Adrenal gland (tissue), 5 donors: ENCODE measurements around the gene CNGB1.

Experiments
- CTCF ChIP-seq, 6 experiments: fragments of 450-650 bp in 4 of 6; fragments of 200-600 bp in 2 of 6; sonication (generic) in 1 of 6; IDR thresholded peaks; 1 replicate in 5 of 6; 2 replicates in 1 of 6; pipeline versions ENCODE4 v1.5.1 to v1.8.0; 2016 to 2021; ENCODE audit warnings: antibody characterized with exemption in 6 of 6, mild to moderate bottlenecking in 2 of 6, moderate library complexity in 1 of 6
- POLR2A ChIP-seq, 2 donors: fragments of 450-650 bp; IDR thresholded peaks; one replicate each; pipeline ENCODE4 v1.6.1; 2017; ENCODE audit warnings: antibody characterized with exemption in 2 of 2, mild to moderate bottlenecking in 2 of 2, moderate library complexity in 1 of 2
- donor health status: DM: no; HTN: no; CAD: no.

DNA sequence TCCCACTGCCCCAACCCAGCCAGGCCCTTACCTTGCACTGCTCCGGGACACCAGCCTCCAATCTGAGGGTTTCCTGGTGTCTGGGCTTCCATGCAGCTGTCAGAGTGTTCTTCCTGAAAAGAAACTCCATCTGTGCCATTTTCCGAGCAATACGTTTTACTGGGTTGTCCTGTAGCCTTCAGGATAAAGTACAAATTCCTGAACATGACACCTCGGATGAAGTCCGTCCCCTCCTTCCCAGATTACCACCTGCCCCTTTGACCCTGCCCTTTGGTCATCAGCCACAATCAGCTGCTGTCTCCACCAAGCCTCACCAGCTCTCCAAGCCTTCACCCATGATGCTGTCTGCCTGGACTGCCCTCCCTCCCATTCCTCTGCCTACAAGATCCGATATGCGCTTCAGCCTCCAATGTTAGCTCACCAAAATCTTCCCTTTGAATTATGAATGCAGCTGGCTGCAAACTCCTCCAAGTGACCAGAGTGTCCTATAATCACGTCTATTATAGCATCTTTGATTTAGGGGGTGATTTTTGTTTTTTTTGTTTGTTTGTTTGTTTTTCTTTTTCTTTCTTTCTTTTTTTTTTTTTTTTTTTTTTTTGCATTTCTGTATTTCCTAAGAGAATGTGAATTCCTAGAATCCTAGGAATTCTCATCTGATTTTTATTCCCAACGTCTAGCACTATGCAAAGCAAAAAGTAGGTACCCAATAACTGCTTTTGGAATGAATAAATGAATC is 108.1 kb downstream of the CNGB1 start:
- no peak for TF ChIP-seq POLR2A (IDR thresholded peaks at IDR 0.05)
- no peak for TF ChIP-seq CTCF (IDR thresholded peaks at IDR 0.05)
